MM.1S (cell line): ENCODE data around the gene EPHB1.

Experiments used
- DNase-seq: peaks from one replicate; pipeline ENCODE4 v3.0.0-alpha.2; 2015
- H2AFZ ChIP-seq: fragments of 300-600 bp; sonication (generic); 2 replicates; pipeline ENCODE4 v1.6.0; 2016; ENCODE audit warnings: antibody characterized with exemption, low read length
- H3F3A ChIP-seq: fragments of 300-600 bp; sonication (generic); 2 replicates; pipeline ENCODE4 v1.6.1; 2016; ENCODE audit warnings: mild to moderate bottlenecking, antibody characterized with exemption, low read length, moderate library complexity, mixed read lengths; ENCODE audit not compliant: insufficient read depth
- H3K27ac ChIP-seq: fragments of 300-600 bp; sonication (generic); 2 replicates; pipeline ENCODE4 v1.5.1; 2016; ENCODE audit warnings: mild to moderate bottlenecking, low read length
- H3K27me3 ChIP-seq: fragments of 300-600 bp; sonication (generic); replicated peaks from 2 replicates; pipeline ENCODE4 v1.6.0; 2016; ENCODE audit warnings: low read length; ENCODE audit not compliant: insufficient read depth
- H3K36me3 ChIP-seq: fragments of 300-600 bp; sonication (generic); replicated peaks from 2 replicates; pipeline ENCODE4 v1.6.1; 2016; ENCODE audit warnings: mild to moderate bottlenecking, low read length, mixed read lengths; ENCODE audit not compliant: insufficient read depth
- H3K4me1 ChIP-seq: fragments of 300-600 bp; sonication (generic); 2 replicates; pipeline ENCODE4 v1.6.1; 2016; ENCODE audit warnings: low read length, mixed read lengths
- H3K4me2 ChIP-seq: fragments of 300-600 bp; sonication (generic); 2 replicates; pipeline ENCODE4 v1.6.0; 2016; ENCODE audit warnings: low read depth, low read length
- H3K4me3 ChIP-seq: fragments of 300-600 bp; sonication (generic); 2 replicates; pipeline ENCODE4 v1.5.1; 2016; ENCODE audit warnings: low read length, mixed read lengths
- H3K79me2 ChIP-seq: fragments of 300-600 bp; sonication (generic); 2 replicates; pipeline ENCODE4 v1.6.1; 2016; ENCODE audit warnings: mixed run types, low read length, mixed read lengths
- H3K9ac ChIP-seq: fragments of 300-600 bp; sonication (generic); 2 replicates; pipeline ENCODE4 v1.6.1; 2016; ENCODE audit warnings: low read length, mixed read lengths
- H3K9me2 ChIP-seq: fragments of 300-600 bp; sonication (generic); replicated peaks from 2 replicates; pipeline ENCODE4 v1.6.1; 2016; ENCODE audit warnings: mild to moderate bottlenecking, low read length, mixed read lengths; ENCODE audit not compliant: insufficient read depth
- H3K9me3 ChIP-seq: fragments of 300-600 bp; sonication (generic); replicated peaks from 2 replicates; pipeline ENCODE4 v1.6.1; 2016; ENCODE audit warnings: mild to moderate bottlenecking, low read length, mixed read lengths; ENCODE audit not compliant: insufficient read depth
- H4K20me1 ChIP-seq: fragments of 300-600 bp; sonication (generic); 2 replicates; pipeline ENCODE4 v1.6.1; 2016; ENCODE audit warnings: mild to moderate bottlenecking, low read length, moderate library complexity, mixed read lengths; ENCODE audit not compliant: insufficient read depth
- CTCF ChIP-seq: fragments of 300-600 bp; sonication (generic); IDR thresholded peaks from 2 replicates; pipeline ENCODE4 v1.5.1; 2016; ENCODE audit warnings: antibody characterized with exemption, low read length, mixed read lengths
- EZH2 ChIP-seq: fragments of 300-600 bp; sonication (generic); optimal IDR thresholded peaks from 2 replicates; pipeline ENCODE3; 2017; ENCODE audit warnings: low read depth, mild to moderate bottlenecking, antibody characterized with exemption, low read length, mixed read lengths
- EZH2phosphoT487 ChIP-seq: fragments of 300-600 bp; sonication (generic); IDR thresholded peaks from 2 replicates; pipeline ENCODE4 v1.6.1; 2018; ENCODE audit warnings: antibody characterized with exemption, low read length

The EPHB1 gene

DNA sequence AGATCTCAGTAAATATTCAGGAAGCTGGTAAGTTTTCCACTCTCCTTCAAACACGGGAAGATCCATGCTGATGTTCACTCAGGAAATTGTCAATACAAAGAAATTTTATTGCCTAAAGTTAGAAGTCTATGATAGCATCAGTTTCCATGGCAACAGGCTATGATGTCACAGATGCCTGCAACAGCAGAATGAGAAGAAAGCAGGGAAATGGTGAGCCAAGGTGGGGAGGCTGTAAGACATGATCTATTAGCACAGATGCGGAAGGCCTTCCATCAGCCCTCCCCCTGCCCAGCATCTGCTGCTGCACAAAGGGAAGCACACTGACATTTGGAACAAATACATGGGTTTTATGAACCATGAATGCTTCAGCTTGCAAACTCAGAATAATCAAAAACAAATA lies 28.6 kb downstream of the EPHB1 start:
- TF ChIP-seq CTCF = no peak
- no peak for TF ChIP-seq EZH2phosphoT487
- no peak for TF ChIP-seq EZH2
- H4K20me1 ChIP-seq = no peaks in the 10 kb centered on the region

DNA sequence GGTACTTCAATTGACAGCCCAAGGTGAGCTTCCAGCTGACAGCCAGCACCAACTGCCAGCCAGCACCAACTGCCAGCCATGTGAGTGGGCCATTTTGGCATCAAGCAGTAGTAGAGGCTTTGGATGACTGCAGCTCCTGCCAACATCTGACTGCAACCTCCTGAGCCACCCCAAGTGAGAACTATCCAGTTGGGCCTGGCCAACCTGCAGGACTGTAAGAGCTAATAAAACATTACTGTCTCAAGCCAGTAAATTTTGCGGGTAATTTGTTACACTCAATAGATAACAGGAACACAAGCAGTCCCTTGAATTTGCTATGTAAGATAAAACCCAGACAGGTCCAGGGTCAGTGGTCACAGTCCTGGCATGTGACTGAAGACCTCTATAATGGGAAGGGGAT lies 29.7 kb downstream of the EPHB1 start:
- Histone ChIP-seq H3K27me3 (no peaks in the 10 kb centered on the region), H2AFZ (no peak overlapping the region), H3K9ac (no peak overlapping the region), H4K20me1 (no peaks in the 10 kb centered on the region), H3K36me3 (no peaks in the 10 kb centered on the region), H3K9me3 (no peaks in the 10 kb centered on the region), H3K4me2 (no peak overlapping the region), H3K79me2 (no peaks in the 10 kb centered on the region), H3K4me3 (no peak overlapping the region), H3F3A (no peaks in the 10 kb centered on the region), H3K27ac (no peak overlapping the region), H3K9me2 (no peaks in the 10 kb centered on the region), H3K4me1 (no peaks in the 10 kb centered on the region)
- no peak for TF ChIP-seq CTCF
- no peak for TF ChIP-seq EZH2
- no peak for DNase-seq

More for the DNA sequence above, 28.6 kb downstream of the EPHB1 start:
- H3K79me2 ChIP-seq = no peaks in the 10 kb centered on the region
- DNase-seq = no peak
- no peaks in the 10 kb centered on the region for H3F3A ChIP-seq
- no peaks in the 10 kb centered on the region for H3K9me2 ChIP-seq
- no peaks in the 10 kb centered on the region for H3K27me3 ChIP-seq
- H2AFZ ChIP-seq = no peak overlapping the region
- no peak overlapping the region for H3K9ac ChIP-seq
- H3K9me3 ChIP-seq = no peaks in the 10 kb centered on the region
- no peak overlapping the region for H3K27ac ChIP-seq
- H3K4me2 ChIP-seq = no peak overlapping the region
- no peaks in the 10 kb centered on the region for H3K4me1 ChIP-seq
- H3K36me3 ChIP-seq = no peaks in the 10 kb centered on the region
- no peak overlapping the region for H3K4me3 ChIP-seq

DNA sequence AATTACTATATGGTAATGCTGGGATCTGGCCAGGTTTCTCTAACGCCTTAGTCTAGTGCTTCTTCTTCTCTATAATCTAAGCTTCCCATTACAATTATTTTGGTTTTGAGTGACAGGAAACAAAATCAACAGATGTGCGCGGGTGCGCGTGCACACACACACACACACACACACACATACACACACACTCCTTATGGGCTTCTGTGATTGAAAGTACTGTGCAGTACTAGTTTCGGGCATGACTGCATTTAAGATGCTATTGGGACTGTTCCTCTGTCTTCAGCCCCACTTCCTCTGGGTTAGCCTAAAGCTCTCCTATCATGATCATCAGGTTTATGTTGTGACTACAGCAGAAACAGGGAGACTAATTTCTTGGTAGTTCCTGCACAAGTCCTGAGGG lies 32.2 kb downstream of the EPHB1 start:
- no peaks in the 10 kb centered on the region for H4K20me1 ChIP-seq
- DNase-seq = no peak
- H3K27me3 ChIP-seq = no peaks in the 10 kb centered on the region
- H2AFZ ChIP-seq = no peak overlapping the region
- no peaks in the 10 kb centered on the region for H3K79me2 ChIP-seq
- no peaks in the 10 kb centered on the region for H3K9me3 ChIP-seq
- no peak for TF ChIP-seq EZH2
- TF ChIP-seq CTCF = no peak
- no peak for TF ChIP-seq EZH2phosphoT487
- no peak overlapping the region for H3K27ac ChIP-seq
- H3F3A ChIP-seq = no peaks in the 10 kb centered on the region
- no peak overlapping the region for H3K9ac ChIP-seq
- H3K9me2 ChIP-seq = no peaks in the 10 kb centered on the region
- no peak overlapping the region for H3K4me2 ChIP-seq
- H3K36me3 ChIP-seq = no peaks in the 10 kb centered on the region
- H3K4me1 ChIP-seq = no peaks in the 10 kb centered on the region
- no peak overlapping the region for H3K4me3 ChIP-seq
